ENCODE measurements around the gene SYP.

Gene SYP

DNA sequence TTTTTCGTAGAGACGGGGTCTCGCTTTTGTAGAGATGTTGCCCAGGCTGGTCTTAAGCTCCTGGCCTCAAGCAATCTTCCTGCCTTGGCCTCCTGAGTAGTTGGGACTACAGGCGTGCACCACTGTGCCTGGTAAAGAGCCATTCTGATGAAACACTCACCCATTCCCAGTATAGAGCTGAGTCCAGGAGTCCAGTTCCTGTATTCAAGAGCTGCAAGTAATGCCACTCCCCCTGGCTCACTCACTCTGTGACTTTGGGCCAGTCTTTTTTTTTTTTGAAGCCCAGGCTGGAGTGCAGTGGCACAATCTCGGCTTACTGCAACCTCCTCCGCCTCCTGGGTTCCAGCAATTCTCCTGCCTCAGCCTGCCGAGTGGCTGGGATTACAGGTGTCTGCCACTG, 38.7 kb upstream of the SYP start:
- H3K36me3 ChIP-seq (ENCODE audit: control insufficient read depth, insufficient read depth, low read length), result peaks cover 5% of the 10 kb centered on the region
- H3K27me3 ChIP-seq (replicated peaks; ENCODE audit: control insufficient read depth, insufficient read depth, low read length, poor library complexity, severe bottlenecking), result no peaks in the 10 kb centered on the region
- H3K9me3 ChIP-seq (ENCODE audit: control insufficient read depth, low read length), result no peaks in the 10 kb centered on the region
- DNase-seq, result no peak
- H3K4me3 ChIP-seq (ENCODE audit: insufficient read depth, low read depth, low read length, poor library complexity, severe bottlenecking), result no peak overlapping the region
- H3K27ac ChIP-seq (ENCODE audit: insufficient read depth, low read length, poor library complexity, severe bottlenecking), result no peak overlapping the region
- no peaks in the 10 kb centered on the region for H3K4me1 ChIP-seq (ENCODE audit: control insufficient read depth, insufficient read depth, low read length, poor library complexity, severe bottlenecking)

DNA sequence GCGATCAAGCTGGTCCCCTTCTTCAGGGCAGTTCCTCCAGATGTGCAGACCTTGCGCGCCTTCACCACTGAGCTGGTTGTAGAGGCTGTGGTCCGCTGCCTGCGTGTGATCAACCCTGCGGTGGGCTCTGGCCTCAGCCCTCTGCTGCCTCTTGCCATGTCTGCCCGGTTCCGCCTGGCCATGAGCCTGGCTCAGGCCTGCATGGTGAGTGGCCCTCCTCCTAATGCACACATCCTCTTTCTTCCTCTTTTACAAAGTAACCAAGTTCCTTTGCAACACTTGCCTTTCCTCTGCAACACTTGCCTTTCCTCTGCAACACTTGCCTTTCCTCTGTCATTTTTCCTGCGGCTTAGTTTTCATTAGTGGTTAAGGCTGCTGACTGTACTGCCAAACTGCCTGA, 37.1 kb upstream of the SYP start:
- DNase-seq, result no peak
- no peak overlapping the region for H3K27ac ChIP-seq (ENCODE audit: insufficient read depth, low read length, poor library complexity, severe bottlenecking)
- no peaks in the 10 kb centered on the region for H3K36me3 ChIP-seq (ENCODE audit: control insufficient read depth, insufficient read depth, low read length)
- no peak overlapping the region for H3K4me3 ChIP-seq (ENCODE audit: insufficient read depth, low read depth, low read length, poor library complexity, severe bottlenecking)
- H3K9me3 ChIP-seq (ENCODE audit: control insufficient read depth, low read length), result no peaks in the 10 kb centered on the region
- no peaks in the 10 kb centered on the region for H3K27me3 ChIP-seq (replicated peaks; ENCODE audit: control insufficient read depth, insufficient read depth, low read length, poor library complexity, severe bottlenecking)
- H3K4me1 ChIP-seq (ENCODE audit: control insufficient read depth, insufficient read depth, low read length, poor library complexity, severe bottlenecking), result no peaks in the 10 kb centered on the region

DNA sequence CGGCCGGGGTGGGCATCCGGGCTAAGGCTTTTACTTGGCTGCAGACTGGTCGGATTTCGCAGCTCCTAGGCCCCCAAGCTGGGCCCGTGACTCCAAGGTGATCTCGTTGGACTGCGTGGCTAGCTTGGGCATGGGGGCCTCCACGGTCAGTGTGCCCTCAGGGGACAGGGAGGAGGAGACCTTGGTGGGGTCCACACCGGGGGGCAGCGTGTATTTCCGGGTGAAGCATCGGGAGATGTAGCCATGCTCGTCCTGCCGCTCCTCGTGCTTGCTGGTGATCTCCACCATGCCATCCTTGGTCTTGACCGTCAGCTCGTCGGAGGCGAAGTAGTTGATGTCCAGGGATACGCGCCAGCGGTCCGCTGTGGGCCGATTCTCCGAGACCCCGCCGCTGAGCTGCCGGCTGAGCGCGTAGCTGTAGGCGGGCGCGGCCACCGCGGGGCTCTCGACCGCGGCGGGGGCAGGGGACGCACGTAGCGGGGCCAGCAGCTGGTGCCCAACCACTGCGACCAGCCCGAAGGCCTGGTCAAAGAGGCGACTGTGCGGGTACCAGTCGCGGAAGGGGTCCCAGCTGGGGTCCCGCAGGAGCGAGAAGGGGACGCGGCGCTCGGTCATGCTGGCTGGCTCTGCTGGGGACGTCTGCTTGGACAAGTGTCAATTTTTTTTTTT, 34.0 kb upstream of the SYP start:
- no peaks in the 10 kb centered on the region for H3K9me3 ChIP-seq (ENCODE audit: control insufficient read depth, low read length)
- peaks cover 3% of the 10 kb centered on the region for H3K4me1 ChIP-seq (ENCODE audit: control insufficient read depth, insufficient read depth, low read length, poor library complexity, severe bottlenecking)
- no peaks in the 10 kb centered on the region for H3K36me3 ChIP-seq (ENCODE audit: control insufficient read depth, insufficient read depth, low read length)
- H3K27me3 ChIP-seq (replicated peaks; ENCODE audit: control insufficient read depth, insufficient read depth, low read length, poor library complexity, severe bottlenecking), result no peaks in the 10 kb centered on the region
- no peak overlapping the region for H3K27ac ChIP-seq (ENCODE audit: insufficient read depth, low read length, poor library complexity, severe bottlenecking)
- H3K4me3 ChIP-seq (ENCODE audit: insufficient read depth, low read depth, low read length, poor library complexity, severe bottlenecking), result no peak overlapping the region
- no peak for DNase-seq

DNA sequence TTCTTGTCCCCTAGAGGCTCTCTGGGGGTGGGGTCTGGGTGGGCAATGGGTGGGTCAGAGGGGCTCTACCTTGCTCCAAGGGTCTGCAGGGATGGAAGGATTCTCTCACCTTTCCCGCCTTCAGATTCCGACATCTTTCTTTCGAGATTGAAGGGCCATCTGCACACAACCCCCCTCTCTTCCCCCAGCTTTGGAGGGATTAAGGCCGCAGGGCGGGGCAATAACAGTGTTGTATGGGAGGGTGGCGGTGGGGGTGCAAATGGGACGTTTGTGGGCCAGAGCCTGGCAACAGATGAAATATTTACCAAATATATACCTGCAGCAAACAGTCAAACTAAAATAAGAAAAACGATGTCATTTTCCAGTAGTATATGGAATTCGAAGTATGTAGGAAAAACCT, 33.2 kb upstream of the SYP start, which contains the start of gene CACNA1F:
Gene CACNA1F (minus strand): TSS at position 165 of the 400 bp plus-strand sequence. CDS start 31 bp downstream, at position 134.
- H3K9me3 ChIP-seq (ENCODE audit: control insufficient read depth, low read length), result no peaks in the 10 kb centered on the region
- H3K27me3 ChIP-seq (replicated peaks; ENCODE audit: control insufficient read depth, insufficient read depth, low read length, poor library complexity, severe bottlenecking), result no peaks in the 10 kb centered on the region
- H3K27ac ChIP-seq (ENCODE audit: insufficient read depth, low read length, poor library complexity, severe bottlenecking), result no peak within 1 kb of the TSS
- peaks cover 3% of the 10 kb centered on the region for H3K4me1 ChIP-seq (ENCODE audit: control insufficient read depth, insufficient read depth, low read length, poor library complexity, severe bottlenecking)
- no peaks in the 10 kb centered on the region for H3K36me3 ChIP-seq (ENCODE audit: control insufficient read depth, insufficient read depth, low read length)
- no peak for DNase-seq
- no peak within 1 kb of the TSS for H3K4me3 ChIP-seq (ENCODE audit: insufficient read depth, low read depth, low read length, poor library complexity, severe bottlenecking)

DNA sequence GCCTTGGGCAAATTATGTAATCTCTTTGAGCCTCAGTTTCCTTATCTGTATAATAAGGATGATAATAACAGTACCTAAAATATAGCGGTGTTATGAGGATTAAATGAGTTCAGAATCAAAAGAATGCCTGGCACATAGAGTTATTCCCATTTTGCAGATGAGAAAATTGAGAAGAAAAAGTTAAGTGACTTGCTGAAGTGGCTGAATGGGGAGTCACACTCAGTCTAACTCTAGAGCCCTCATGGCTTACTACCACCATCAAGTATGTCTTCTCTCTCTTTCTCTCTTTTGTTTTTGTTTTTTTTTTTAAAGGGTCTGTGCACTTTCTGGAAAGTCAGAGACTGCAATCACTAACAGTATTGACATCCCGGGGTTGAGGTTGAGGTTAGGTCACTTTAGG, 32.5 kb upstream of the SYP start:
- H3K36me3 ChIP-seq (ENCODE audit: control insufficient read depth, insufficient read depth, low read length), result no peaks in the 10 kb centered on the region
- no peak for DNase-seq
- peaks cover 3% of the 10 kb centered on the region for H3K4me1 ChIP-seq (ENCODE audit: control insufficient read depth, insufficient read depth, low read length, poor library complexity, severe bottlenecking)
- H3K9me3 ChIP-seq (ENCODE audit: control insufficient read depth, low read length), result no peaks in the 10 kb centered on the region
- H3K4me3 ChIP-seq (ENCODE audit: insufficient read depth, low read depth, low read length, poor library complexity, severe bottlenecking), result no peak overlapping the region
- H3K27me3 ChIP-seq (replicated peaks; ENCODE audit: control insufficient read depth, insufficient read depth, low read length, poor library complexity, severe bottlenecking), result no peaks in the 10 kb centered on the region
- no peak overlapping the region for H3K27ac ChIP-seq (ENCODE audit: insufficient read depth, low read length, poor library complexity, severe bottlenecking)

DNA sequence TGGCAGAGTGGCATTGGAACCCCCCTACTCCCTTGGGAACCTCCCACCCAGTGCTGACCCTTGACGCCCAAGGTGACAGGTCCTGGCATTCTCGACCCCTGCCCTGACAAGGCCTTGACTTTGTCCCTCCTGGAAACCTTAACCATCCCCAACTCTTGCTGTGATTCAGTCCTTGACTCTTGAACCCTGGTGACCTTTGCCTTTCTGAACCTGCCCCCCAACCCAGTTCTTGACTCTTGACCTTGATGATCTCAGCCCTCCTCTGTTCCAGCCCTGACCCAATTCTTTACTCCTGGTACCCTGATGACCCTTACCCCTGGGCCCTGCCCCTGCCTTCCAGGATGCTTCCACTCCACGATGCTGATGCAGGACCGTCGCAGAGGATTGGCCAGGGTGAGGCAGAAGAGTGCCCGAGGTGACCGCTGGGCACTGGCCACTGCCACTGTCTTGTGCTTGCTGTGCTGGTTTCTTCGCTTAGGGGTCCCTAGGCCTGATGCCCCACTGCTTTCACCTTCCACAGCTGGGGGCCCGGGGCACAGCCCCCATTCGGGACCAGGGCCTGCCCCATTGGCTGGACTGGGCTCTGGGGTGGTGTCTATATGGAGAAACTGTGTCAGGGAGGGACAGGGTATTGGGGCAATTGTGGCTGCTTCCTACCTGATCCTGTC, 31.5 kb upstream of the SYP start:
- Histone ChIP-seq H3K27ac (ENCODE audit: insufficient read depth, low read length, poor library complexity, severe bottlenecking) (no peak overlapping the region), H3K27me3 (replicated peaks; ENCODE audit: control insufficient read depth, insufficient read depth, low read length, poor library complexity, severe bottlenecking) (no peaks in the 10 kb centered on the region), H3K4me3 (ENCODE audit: insufficient read depth, low read depth, low read length, poor library complexity, severe bottlenecking) (no peak overlapping the region), H3K36me3 (ENCODE audit: control insufficient read depth, insufficient read depth, low read length) (no peaks in the 10 kb centered on the region), H3K4me1 (ENCODE audit: control insufficient read depth, insufficient read depth, low read length, poor library complexity, severe bottlenecking) (peaks cover 3% of the 10 kb centered on the region), H3K9me3 (ENCODE audit: control insufficient read depth, low read length) (no peaks in the 10 kb centered on the region)
- no peak for DNase-seq

DNA sequence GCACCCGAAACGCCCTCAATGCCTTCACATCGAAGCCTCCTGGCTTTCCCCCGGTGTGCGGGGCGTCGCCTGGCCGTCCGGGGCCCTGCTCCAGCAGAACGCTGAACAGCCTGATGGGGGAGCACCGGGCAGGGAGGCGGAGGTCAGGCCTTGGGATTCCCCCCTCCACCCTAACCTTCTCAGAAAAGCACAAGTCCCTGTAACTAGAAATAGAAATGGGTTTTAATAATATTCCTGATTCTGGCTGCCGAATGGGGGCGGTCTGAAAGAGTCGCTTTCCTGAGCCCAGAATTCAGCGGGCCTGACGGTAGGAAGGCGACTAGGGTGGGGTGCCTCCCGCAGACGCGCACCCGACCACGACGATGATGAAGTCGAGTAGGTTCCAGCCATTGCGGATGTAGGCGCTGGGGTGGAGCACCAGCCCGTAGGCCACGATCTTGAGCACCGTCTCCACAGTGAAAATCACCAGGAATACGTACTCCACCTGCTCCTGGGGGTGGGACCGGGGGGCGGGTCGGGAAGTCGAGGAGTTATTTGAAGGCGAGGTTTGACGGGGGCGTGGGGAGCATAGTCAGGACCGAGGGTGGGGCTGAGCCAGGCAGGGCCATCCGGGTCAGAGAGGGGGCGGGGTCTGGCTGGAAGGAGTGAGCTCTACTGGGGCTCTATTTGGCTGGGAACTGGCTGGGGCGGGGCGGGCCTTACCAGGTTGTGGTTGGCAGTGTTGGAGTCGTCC, 30.7 kb upstream of the SYP start:
- no peaks in the 10 kb centered on the region for H3K27me3 ChIP-seq (replicated peaks; ENCODE audit: control insufficient read depth, insufficient read depth, low read length, poor library complexity, severe bottlenecking)
- H3K4me1 ChIP-seq (ENCODE audit: control insufficient read depth, insufficient read depth, low read length, poor library complexity, severe bottlenecking), result peaks cover 3% of the 10 kb centered on the region
- H3K36me3 ChIP-seq (ENCODE audit: control insufficient read depth, insufficient read depth, low read length), result no peaks in the 10 kb centered on the region
- peak; percentile 4 to 35 (median 15) for DNase-seq
- no peaks in the 10 kb centered on the region for H3K9me3 ChIP-seq (ENCODE audit: control insufficient read depth, low read length)
- peak overlapping the region; percentile 28 for H3K4me3 ChIP-seq (ENCODE audit: insufficient read depth, low read depth, low read length, poor library complexity, severe bottlenecking)
- peak overlapping the region; percentile 58 for H3K27ac ChIP-seq (ENCODE audit: insufficient read depth, low read length, poor library complexity, severe bottlenecking)

DNA sequence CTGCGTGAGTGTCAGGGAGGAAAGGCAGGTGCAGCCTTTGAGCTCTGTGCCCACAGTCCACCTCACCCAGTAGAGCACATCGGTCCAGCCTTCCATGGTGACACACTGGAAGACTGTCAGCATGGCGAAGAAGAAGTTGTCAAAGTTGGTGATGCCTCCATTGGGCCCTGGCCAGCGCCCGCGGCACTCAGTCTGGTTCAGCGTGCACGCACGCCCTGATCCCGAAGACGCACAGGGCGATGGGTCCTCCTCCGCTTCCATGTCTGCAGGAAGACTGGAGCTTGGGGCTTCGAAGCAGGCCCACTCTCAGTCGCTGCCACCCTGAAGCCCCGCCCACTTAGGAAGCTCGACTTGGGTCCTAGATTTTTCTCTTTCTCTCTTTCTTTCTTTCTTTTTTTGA, 28.2 kb upstream of the SYP start:
- H3K36me3 ChIP-seq (ENCODE audit: control insufficient read depth, insufficient read depth, low read length), result no peaks in the 10 kb centered on the region
- DNase-seq, result no peak
- H3K4me3 ChIP-seq (ENCODE audit: insufficient read depth, low read depth, low read length, poor library complexity, severe bottlenecking), result no peak overlapping the region
- no peaks in the 10 kb centered on the region for H3K9me3 ChIP-seq (ENCODE audit: control insufficient read depth, low read length)
- H3K27ac ChIP-seq (ENCODE audit: insufficient read depth, low read length, poor library complexity, severe bottlenecking), result no peak overlapping the region
- H3K27me3 ChIP-seq (replicated peaks; ENCODE audit: control insufficient read depth, insufficient read depth, low read length, poor library complexity, severe bottlenecking), result no peaks in the 10 kb centered on the region
- peaks cover 3% of the 10 kb centered on the region for H3K4me1 ChIP-seq (ENCODE audit: control insufficient read depth, insufficient read depth, low read length, poor library complexity, severe bottlenecking)

DNA sequence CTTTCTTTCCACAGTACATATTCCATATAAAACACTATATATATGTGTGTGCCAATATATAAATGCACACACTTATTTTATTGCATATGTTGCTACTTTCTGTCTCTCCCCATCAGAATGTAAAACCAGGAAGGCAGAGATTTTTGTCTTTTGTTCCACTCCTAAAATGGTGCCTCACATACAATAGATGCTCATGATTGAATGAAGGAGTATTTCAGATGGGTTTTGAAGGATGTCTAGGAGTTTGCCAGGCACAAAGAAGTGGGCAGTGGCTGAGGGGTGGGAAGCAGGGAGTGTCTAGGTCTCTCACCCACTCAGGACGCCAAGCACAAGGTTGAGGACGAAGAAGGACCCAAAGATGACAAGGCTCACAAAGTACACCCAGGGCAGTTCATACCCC, 27.7 kb upstream of the SYP start:
- peaks cover 3% of the 10 kb centered on the region for H3K4me1 ChIP-seq (ENCODE audit: control insufficient read depth, insufficient read depth, low read length, poor library complexity, severe bottlenecking)
- no peak overlapping the region for H3K27ac ChIP-seq (ENCODE audit: insufficient read depth, low read length, poor library complexity, severe bottlenecking)
- DNase-seq, result no peak
- no peaks in the 10 kb centered on the region for H3K36me3 ChIP-seq (ENCODE audit: control insufficient read depth, insufficient read depth, low read length)
- no peak overlapping the region for H3K4me3 ChIP-seq (ENCODE audit: insufficient read depth, low read depth, low read length, poor library complexity, severe bottlenecking)
- no peaks in the 10 kb centered on the region for H3K27me3 ChIP-seq (replicated peaks; ENCODE audit: control insufficient read depth, insufficient read depth, low read length, poor library complexity, severe bottlenecking)
- no peaks in the 10 kb centered on the region for H3K9me3 ChIP-seq (ENCODE audit: control insufficient read depth, low read length)

DNA sequence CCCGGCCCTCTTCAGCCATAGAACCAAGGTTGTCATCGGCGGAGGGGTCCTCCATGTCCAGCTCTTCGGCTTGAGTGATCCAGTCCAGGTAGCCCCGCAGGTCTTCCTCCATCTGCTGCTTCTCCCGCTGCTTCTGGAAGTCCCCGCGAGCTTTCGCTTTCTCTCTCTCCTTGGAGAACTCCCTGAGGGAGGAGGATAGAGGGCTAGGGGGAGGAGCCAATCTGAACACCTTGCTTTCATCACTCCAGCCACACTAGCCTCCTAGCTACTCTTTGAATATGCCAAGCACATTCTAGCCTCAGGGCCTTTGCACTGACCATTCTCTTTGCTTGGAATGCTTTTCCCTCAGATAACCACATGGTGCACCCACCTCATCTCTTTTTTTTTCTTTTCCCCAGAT, 27.0 kb upstream of the SYP start:
- DNase-seq, result no peak
- Histone ChIP-seq H3K36me3 (ENCODE audit: control insufficient read depth, insufficient read depth, low read length) (no peaks in the 10 kb centered on the region), H3K27ac (ENCODE audit: insufficient read depth, low read length, poor library complexity, severe bottlenecking) (no peak overlapping the region), H3K4me1 (ENCODE audit: control insufficient read depth, insufficient read depth, low read length, poor library complexity, severe bottlenecking) (peaks cover 3% of the 10 kb centered on the region), H3K9me3 (ENCODE audit: control insufficient read depth, low read length) (no peaks in the 10 kb centered on the region), H3K27me3 (replicated peaks; ENCODE audit: control insufficient read depth, insufficient read depth, low read length, poor library complexity, severe bottlenecking) (no peaks in the 10 kb centered on the region), H3K4me3 (ENCODE audit: insufficient read depth, low read depth, low read length, poor library complexity, severe bottlenecking) (no peak overlapping the region)
